ENCODE data around the gene ORM1.

DNA sequence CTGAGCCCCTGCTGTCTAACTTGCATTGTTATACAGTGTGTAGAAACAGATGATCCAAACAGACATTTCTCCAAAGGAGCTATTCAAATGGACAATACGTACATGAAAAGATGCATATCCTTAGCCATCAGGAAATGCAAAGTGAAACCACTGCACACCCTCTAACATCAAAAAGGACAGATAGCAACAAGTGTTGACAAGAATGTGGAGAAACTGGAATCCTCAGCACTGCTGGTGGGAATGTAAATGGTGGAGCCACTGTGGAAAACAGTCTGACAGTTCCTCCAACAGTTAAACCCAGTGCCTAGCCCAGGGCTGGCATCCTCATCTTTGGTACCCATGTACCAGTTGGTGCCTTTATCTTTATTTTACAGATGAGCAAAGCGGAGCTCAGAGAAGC is 15.3 kb downstream of the ORM1 start:
- TF ChIP-seq, protein P1, sequence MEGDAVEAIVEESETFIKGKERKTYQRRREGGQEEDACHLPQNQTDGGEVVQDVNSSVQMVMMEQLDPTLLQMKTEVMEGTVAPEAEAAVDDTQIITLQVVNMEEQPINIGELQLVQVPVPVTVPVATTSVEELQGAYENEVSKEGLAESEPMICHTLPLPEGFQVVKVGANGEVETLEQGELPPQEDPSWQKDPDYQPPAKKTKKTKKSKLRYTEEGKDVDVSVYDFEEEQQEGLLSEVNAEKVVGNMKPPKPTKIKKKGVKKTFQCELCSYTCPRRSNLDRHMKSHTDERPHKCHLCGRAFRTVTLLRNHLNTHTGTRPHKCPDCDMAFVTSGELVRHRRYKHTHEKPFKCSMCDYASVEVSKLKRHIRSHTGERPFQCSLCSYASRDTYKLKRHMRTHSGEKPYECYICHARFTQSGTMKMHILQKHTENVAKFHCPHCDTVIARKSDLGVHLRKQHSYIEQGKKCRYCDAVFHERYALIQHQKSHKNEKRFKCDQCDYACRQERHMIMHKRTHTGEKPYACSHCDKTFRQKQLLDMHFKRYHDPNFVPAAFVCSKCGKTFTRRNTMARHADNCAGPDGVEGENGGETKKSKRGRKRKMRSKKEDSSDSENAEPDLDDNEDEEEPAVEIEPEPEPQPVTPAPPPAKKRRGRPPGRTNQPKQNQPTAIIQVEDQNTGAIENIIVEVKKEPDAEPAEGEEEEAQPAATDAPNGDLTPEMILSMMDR (conservative IDR thresholded peaks at IDR 0.05; ENCODE audit: low read length) = no peak
- no peak for TF ChIP-seq EZH2phosphoT487 (IDR thresholded peaks at IDR 0.05; ENCODE audit: borderline replicate concordance, low read depth, low read length)
